ENCODE data around the gene SLC22A7.

SLC22A7 gene

GRCh38 chr6:43269273-43270007 is 28.6 kb upstream of the SLC22A7 start:
- Histone ChIP-seq H3K9me2 (replicated peaks; ENCODE audit: control insufficient read depth, low read length) (no peaks in the 10 kb centered on the region), H3K4me3 (ENCODE audit: low read length) (peak overlapping the region; percentile 55)

GRCh38 chr6:43271103-43271815 is 26.8 kb upstream of the SLC22A7 start:
- Histone ChIP-seq H3K4me1 (ENCODE audit: control insufficient read depth, low read length) (peaks cover 89% of the 10 kb centered on the region), H3K4me2 (ENCODE audit: low read length) (peak overlapping the region; percentile 65), H3K27me3 (ENCODE audit: control insufficient read depth, low read length) (no peaks in the 10 kb centered on the region)

More at GRCh38 chr6:43269273-43270007, 28.6 kb upstream of the SLC22A7 start:
- no peaks in the 10 kb centered on the region for H3K9me3 ChIP-seq (ENCODE audit: control insufficient read depth, insufficient read depth, low read length)
- no peaks in the 10 kb centered on the region for H3K36me3 ChIP-seq (ENCODE audit: control insufficient read depth, low read length)
- H4K20me1 ChIP-seq (ENCODE audit: control insufficient read depth, insufficient read depth, low read depth, low read length) = no peaks in the 10 kb centered on the region
- no peak for TF ChIP-seq EZH2phosphoT487 (IDR thresholded peaks at IDR 0.05; ENCODE audit: borderline replicate concordance, low read length)
- TF ChIP-seq CTCF (IDR thresholded peaks at IDR 0.05; ENCODE audit: low read depth, low read length, poor library complexity, severe bottlenecking) = no peak
- peaks cover 26% of the 10 kb centered on the region for H3F3A ChIP-seq (ENCODE audit: control insufficient read depth, insufficient read depth)
- H3K4me1 ChIP-seq (ENCODE audit: control insufficient read depth, low read length) = peaks cover 71% of the 10 kb centered on the region
- H3K27me3 ChIP-seq (ENCODE audit: control insufficient read depth, low read length) = no peaks in the 10 kb centered on the region
- H3K4me2 ChIP-seq (ENCODE audit: low read length) = peak overlapping the region; percentile 65
- H3K79me2 ChIP-seq (ENCODE audit: control insufficient read depth, low read length) = no peaks in the 10 kb centered on the region
- H3K27ac ChIP-seq (ENCODE audit: low read depth, low read length) = peak overlapping the region; percentile 78

GRCh38 chr6:43271944-43272343 is 26.1 kb upstream of the SLC22A7 start:
- Histone ChIP-seq H3K4me3 (ENCODE audit: low read length) (no peak overlapping the region), H3K27ac (ENCODE audit: low read depth, low read length) (peak overlapping the region; percentile 78), H3K4me2 (ENCODE audit: low read length) (0 out of 2 replicates have a peak overlapping the region, but pooled peaks have one; percentile 15), H3K4me1 (ENCODE audit: control insufficient read depth, low read length) (peaks cover 95% of the 10 kb centered on the region), H3K9me3 (ENCODE audit: control insufficient read depth, insufficient read depth, low read length) (no peaks in the 10 kb centered on the region), H4K20me1 (ENCODE audit: control insufficient read depth, insufficient read depth, low read depth, low read length) (no peaks in the 10 kb centered on the region), H3K27me3 (ENCODE audit: control insufficient read depth, low read length) (no peaks in the 10 kb centered on the region), H3K9me2 (replicated peaks; ENCODE audit: control insufficient read depth, low read length) (no peaks in the 10 kb centered on the region), H3K79me2 (ENCODE audit: control insufficient read depth, low read length) (no peaks in the 10 kb centered on the region), H3K36me3 (ENCODE audit: control insufficient read depth, low read length) (no peaks in the 10 kb centered on the region), H3F3A (ENCODE audit: control insufficient read depth, insufficient read depth) (peaks cover 26% of the 10 kb centered on the region)
- no peak for TF ChIP-seq EZH2phosphoT487 (IDR thresholded peaks at IDR 0.05; ENCODE audit: borderline replicate concordance, low read length)
- TF ChIP-seq CTCF (IDR thresholded peaks at IDR 0.05; ENCODE audit: low read depth, low read length, poor library complexity, severe bottlenecking) = no peak

More at GRCh38 chr6:43271103-43271815, 26.8 kb upstream of the SLC22A7 start:
- Histone ChIP-seq H3K9me3 (ENCODE audit: control insufficient read depth, insufficient read depth, low read length) (no peaks in the 10 kb centered on the region), H4K20me1 (ENCODE audit: control insufficient read depth, insufficient read depth, low read depth, low read length) (no peaks in the 10 kb centered on the region), H3K79me2 (ENCODE audit: control insufficient read depth, low read length) (no peaks in the 10 kb centered on the region), H3K9me2 (replicated peaks; ENCODE audit: control insufficient read depth, low read length) (no peaks in the 10 kb centered on the region), H3K4me3 (ENCODE audit: low read length) (peak overlapping the region; percentile 55), H3F3A (ENCODE audit: control insufficient read depth, insufficient read depth) (peaks cover 26% of the 10 kb centered on the region), H3K36me3 (ENCODE audit: control insufficient read depth, low read length) (no peaks in the 10 kb centered on the region), H3K27ac (ENCODE audit: low read depth, low read length) (peak overlapping the region; percentile 78)
- TF ChIP-seq EZH2phosphoT487 (IDR thresholded peaks at IDR 0.05; ENCODE audit: borderline replicate concordance, low read length) = no peak
- TF ChIP-seq CTCF (IDR thresholded peaks at IDR 0.05; ENCODE audit: low read depth, low read length, poor library complexity, severe bottlenecking) = no peak

Measured in DOHH2 (cell line).